Calu3 (cell line): ENCODE measurements around the gene GRAMD4. TPM values are rescaled to one million over a fixed set of nuclear protein-coding genes. Genes with fewer than 3 reads are reported as not detected.

ENCODE experiments used
- BruUV-seq: library from RNA; stranded (reverse); fragments of 400-500 nt; replicated peaks from 2 replicates; lab custom pipeline; 2021; lab: Mats Ljungman, UMichigan
- CTCF ChIA-PET: fragments of 300-600 bp; sonication (Branson Sonifier 250); formaldehyde crosslinking; loops from one replicate; lab custom pipeline; 2022; ENCODE audit warnings: antibody characterized with exemption; lab: Charles Lee
- DNase-seq: peaks from one replicate; pipeline ENCODE4 v3.0.0; 2022
- H3K27ac Mint-ChIP-seq: one replicate; pipeline ENCODE4 v1.8.0; 2022; ENCODE audit warnings: mixed read lengths; ENCODE audit not compliant: unreplicated experiment
- H3K27me3 Mint-ChIP-seq: one replicate; pipeline ENCODE4 v1.8.0; 2022; ENCODE audit warnings: mixed read lengths; ENCODE audit not compliant: unreplicated experiment
- H3K36me3 Mint-ChIP-seq: one replicate; pipeline ENCODE4 v1.8.0; 2022; ENCODE audit warnings: mild to moderate bottlenecking, moderate library complexity, mixed read lengths; ENCODE audit not compliant: insufficient read depth, unreplicated experiment
- H3K4me1 Mint-ChIP-seq: one replicate; pipeline ENCODE4 v1.8.0; 2022; ENCODE audit warnings: mild to moderate bottlenecking, low read depth, mixed read lengths; ENCODE audit not compliant: unreplicated experiment
- H3K4me3 Mint-ChIP-seq: one replicate; pipeline ENCODE4 v1.8.0; 2022; ENCODE audit warnings: mild to moderate bottlenecking, low read depth, moderate library complexity, mixed read lengths; ENCODE audit not compliant: unreplicated experiment
- H3K9me3 Mint-ChIP-seq: one replicate; pipeline ENCODE4 v1.8.0; 2022; ENCODE audit warnings: low read depth, mixed read lengths; ENCODE audit not compliant: unreplicated experiment
- intact Hi-C: fragments of 100-400 bp; cut with micrococcal nuclease; formaldehyde crosslinking; loops from one replicate; pipeline ENCODE4 v1.10.0; 2022; ENCODE audit not compliant: unreplicated experiment
- total RNA-seq: library from RNA; stranded (reverse); gene quantifications from 2 replicates; pipeline ENCODE4 v1.2.3, GENCODE V29; 2022
- TF ChIP-seq, protein P1 (sequence below): fragments of 200-600 bp; IDR thresholded peaks from one replicate; pipeline ENCODE4 v1.8.0; 2022; ENCODE audit warnings: antibody characterized with exemption; ENCODE audit not compliant: unreplicated experiment

Gene GRAMD4
- total RNA-seq, 1 experiment from 2014 or later = 61.2 TPM

GRCh38 chr22:46595545-46595944 lies 24.6 kb upstream of the GRAMD4 start:
- no peak for DNase-seq
- CTCF ChIA-PET = no interaction called here
- intact Hi-C loops = no loop called here
- Mint-ChIP-seq H3K27me3 (no peaks in the 10 kb centered on the region), H3K36me3 (peaks cover 16% of the 10 kb centered on the region), H3K4me3 (no peak overlapping the region), H3K9me3 (no peaks in the 10 kb centered on the region), H3K4me1 (peaks cover 18% of the 10 kb centered on the region), H3K27ac (no peak overlapping the region)
- TF ChIP-seq, protein P1, sequence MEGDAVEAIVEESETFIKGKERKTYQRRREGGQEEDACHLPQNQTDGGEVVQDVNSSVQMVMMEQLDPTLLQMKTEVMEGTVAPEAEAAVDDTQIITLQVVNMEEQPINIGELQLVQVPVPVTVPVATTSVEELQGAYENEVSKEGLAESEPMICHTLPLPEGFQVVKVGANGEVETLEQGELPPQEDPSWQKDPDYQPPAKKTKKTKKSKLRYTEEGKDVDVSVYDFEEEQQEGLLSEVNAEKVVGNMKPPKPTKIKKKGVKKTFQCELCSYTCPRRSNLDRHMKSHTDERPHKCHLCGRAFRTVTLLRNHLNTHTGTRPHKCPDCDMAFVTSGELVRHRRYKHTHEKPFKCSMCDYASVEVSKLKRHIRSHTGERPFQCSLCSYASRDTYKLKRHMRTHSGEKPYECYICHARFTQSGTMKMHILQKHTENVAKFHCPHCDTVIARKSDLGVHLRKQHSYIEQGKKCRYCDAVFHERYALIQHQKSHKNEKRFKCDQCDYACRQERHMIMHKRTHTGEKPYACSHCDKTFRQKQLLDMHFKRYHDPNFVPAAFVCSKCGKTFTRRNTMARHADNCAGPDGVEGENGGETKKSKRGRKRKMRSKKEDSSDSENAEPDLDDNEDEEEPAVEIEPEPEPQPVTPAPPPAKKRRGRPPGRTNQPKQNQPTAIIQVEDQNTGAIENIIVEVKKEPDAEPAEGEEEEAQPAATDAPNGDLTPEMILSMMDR = no peak
- no TSS peak for BruUV-seq

DNA sequence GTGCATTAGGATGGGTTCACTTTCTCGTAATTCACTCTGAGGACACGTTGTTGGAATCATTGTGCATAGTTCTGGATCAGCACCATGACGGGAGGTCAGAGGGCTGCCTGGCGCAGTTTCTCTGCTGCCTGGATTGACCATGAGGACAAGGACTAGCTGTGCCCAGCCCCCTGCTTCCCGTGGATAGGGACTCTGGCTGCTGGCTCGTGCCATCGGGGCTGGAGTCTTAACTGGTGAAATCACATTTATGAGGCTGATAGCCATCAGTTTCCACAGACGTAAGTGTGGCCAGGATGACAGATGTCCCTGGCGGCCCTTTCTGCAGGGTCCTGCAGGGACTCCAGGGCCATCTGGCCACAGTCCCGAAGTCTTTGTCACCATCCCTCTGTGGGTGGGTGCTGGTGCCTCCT lies 24.1 kb upstream of the GRAMD4 start:
- no peaks in the 10 kb centered on the region for H3K27me3 Mint-ChIP-seq
- DNase-seq = no peak
- H3K27ac Mint-ChIP-seq = no peak overlapping the region
- no peaks in the 10 kb centered on the region for H3K9me3 Mint-ChIP-seq
- CTCF ChIA-PET = no interaction called here
- BruUV-seq = no TSS peak
- H3K36me3 Mint-ChIP-seq = peaks cover 12% of the 10 kb centered on the region
- H3K4me3 Mint-ChIP-seq = no peak overlapping the region
- intact Hi-C loops = no loop called here
- H3K4me1 Mint-ChIP-seq = peaks cover 18% of the 10 kb centered on the region
- TF ChIP-seq, protein P1 = no peak

GRCh38 chr22:46596819-46597218 lies 23.4 kb upstream of the GRAMD4 start:
- intact Hi-C loops = no loop called here
- TF ChIP-seq, protein P1 = peak; percentile 89
- Mint-ChIP-seq H3K27ac (peak overlapping the region; percentile 92), H3K9me3 (no peaks in the 10 kb centered on the region), H3K27me3 (no peaks in the 10 kb centered on the region), H3K4me3 (peak overlapping the region; percentile 54), H3K36me3 (peaks cover 12% of the 10 kb centered on the region), H3K4me1 (peaks cover 18% of the 10 kb centered on the region)
- peak; percentile 93 for DNase-seq
- BruUV-seq = no TSS peak
- CTCF ChIA-PET = interaction anchor here (0.6 to 1.2 kb wide), 6 partner anchors 12 to 166 kb away, joined by 3 to 10 read pairs (median 4); partner anchors contain the start of gene TBC1D22A

- no TSS peak for BruUV-seq
- Mint-ChIP-seq H3K9me3 (no peaks in the 10 kb centered on the region), H3K4me3 (no peak overlapping the region), H3K27ac (no peak overlapping the region), H3K27me3 (no peaks in the 10 kb centered on the region), H3K4me1 (peaks cover 18% of the 10 kb centered on the region), H3K36me3 (peaks cover 12% of the 10 kb centered on the region)
- CTCF ChIA-PET = interaction anchor here (0.7 kb wide), 1 partner anchor 35 kb away, joined by 4 read pairs; no protein-coding TSS in a partner anchor
- TF ChIP-seq, protein P1 = no peak
- intact Hi-C loops = no loop called here
- no peak for DNase-seq
Measured at GRCh38 chr22:46598224-46598623, 22.0 kb upstream of the GRAMD4 start.
